H9 (cell line): ENCODE data around the gene ZNF423. TPM values are rescaled to one million over a fixed set of nuclear protein-coding genes. Genes with fewer than 3 reads are reported as not detected.

Experiments
- DNase-seq: peaks from one replicate; pipeline ENCODE4 v3.0.0-alpha.2; 2017
- H2AFZ ChIP-seq: one replicate; pipeline ENCODE4 v1.6.1; 2013; ENCODE audit warnings: mild to moderate bottlenecking, low read length, control low read depth, moderate library complexity
- H2AK5ac ChIP-seq: 2 replicates; pipeline ENCODE4 v1.6.1; 2013; ENCODE audit warnings: low read length, control low read depth, mixed read lengths; ENCODE audit not compliant: insufficient read length
- H2BK120ac ChIP-seq: one replicate; pipeline ENCODE4 v1.6.1; 2013; ENCODE audit warnings: low read depth, mild to moderate bottlenecking, low read length, control low read depth, inconsistent platforms; ENCODE audit not compliant: poor library complexity, severe bottlenecking
- H2BK12ac ChIP-seq: 2 replicates; pipeline ENCODE4 v1.6.1; 2013; ENCODE audit warnings: low read length, control low read depth, mixed read lengths, low read depth; ENCODE audit not compliant: insufficient read length
- H2BK15ac ChIP-seq: 2 replicates; pipeline ENCODE4 v1.6.1; 2013; ENCODE audit warnings: low read depth, low read length, control low read depth
- H2BK20ac ChIP-seq: one replicate; pipeline ENCODE4 v1.6.1; 2013; ENCODE audit warnings: low read depth, mild to moderate bottlenecking, low read length, control low read depth, inconsistent platforms; ENCODE audit not compliant: poor library complexity, severe bottlenecking
- H2BK5ac ChIP-seq: 2 replicates; pipeline ENCODE4 v1.6.1; 2013; ENCODE audit warnings: low read length, control low read depth, mixed read lengths; ENCODE audit not compliant: insufficient read length
- H3K14ac ChIP-seq: 2 replicates; pipeline ENCODE4 v1.6.1; 2013; ENCODE audit warnings: low read length, control low read depth; ENCODE audit not compliant: insufficient read depth
- H3K18ac ChIP-seq: 2 replicates; pipeline ENCODE4 v1.6.1; 2013; ENCODE audit warnings: low read depth, mild to moderate bottlenecking, mixed read lengths, low read length, control low read depth; ENCODE audit not compliant: insufficient read length
- H3K23ac ChIP-seq: 2 replicates; pipeline ENCODE4 v1.6.1; 2013; ENCODE audit warnings: low read length, control low read depth, mixed read lengths, low read depth; ENCODE audit not compliant: insufficient read length
- H3K23me2 ChIP-seq: 2 replicates; pipeline ENCODE4 v1.6.1; 2013; ENCODE audit warnings: low read depth, mild to moderate bottlenecking, mixed read lengths, low read length, control low read depth; ENCODE audit not compliant: insufficient read length, poor library complexity, severe bottlenecking
- H3K27ac ChIP-seq: 2 replicates; pipeline ENCODE4 v1.5.1; 2013; ENCODE audit warnings: low read length, control low read depth, mixed read lengths, low read depth; ENCODE audit not compliant: insufficient read length
- H3K27me3 ChIP-seq: 2 replicates; pipeline ENCODE4 v1.6.1; 2013; ENCODE audit warnings: low read length, control low read depth, inconsistent platforms; ENCODE audit not compliant: insufficient read depth
- H3K4ac ChIP-seq: 2 replicates; pipeline ENCODE4 v1.6.1; 2013; ENCODE audit warnings: low read depth, mild to moderate bottlenecking, control low read depth, inconsistent platforms, low read length, moderate library complexity
- H3K4me1 ChIP-seq: 2 replicates; pipeline ENCODE4 v1.6.1; 2013; ENCODE audit warnings: low read length, control low read depth, inconsistent platforms; ENCODE audit not compliant: insufficient read depth
- H3K4me2 ChIP-seq: 2 replicates; pipeline ENCODE4 v1.6.1; 2013; ENCODE audit warnings: low read length, control low read depth, mixed read lengths; ENCODE audit not compliant: insufficient read length, insufficient read depth
- H3K56ac ChIP-seq: 2 replicates; pipeline ENCODE4 v1.6.1; 2013; ENCODE audit warnings: low read depth, mild to moderate bottlenecking, mixed read lengths, low read length, control low read depth; ENCODE audit not compliant: insufficient read length
- H3K79me1 ChIP-seq: 2 replicates; pipeline ENCODE4 v1.6.1; 2013; ENCODE audit warnings: low read depth, mild to moderate bottlenecking, moderate library complexity, low read length, control low read depth, inconsistent platforms; ENCODE audit not compliant: insufficient read depth, poor library complexity, severe bottlenecking
- H3K79me2 ChIP-seq: 2 replicates; pipeline ENCODE4 v1.6.1; 2013; ENCODE audit warnings: low read length, control low read depth, inconsistent platforms; ENCODE audit not compliant: insufficient read depth
- H3K9ac ChIP-seq: 2 replicates; pipeline ENCODE4 v1.6.1; 2013; ENCODE audit warnings: low read length, control low read depth, mixed read lengths; ENCODE audit not compliant: insufficient read length; ENCODE audit errors: extremely low read depth
- H3K9me3 ChIP-seq: one replicate; pipeline ENCODE4 v1.6.1; 2013; ENCODE audit warnings: low read depth, low read length, inconsistent platforms; ENCODE audit not compliant: control insufficient read depth
- H3T11ph ChIP-seq: one replicate; pipeline ENCODE4 v1.6.1; 2013; ENCODE audit warnings: mild to moderate bottlenecking, low read length, control low read depth, inconsistent platforms
- H4K20me1 ChIP-seq: one replicate; pipeline ENCODE4 v1.6.1; 2013; ENCODE audit not compliant: control insufficient read depth, insufficient read length, insufficient read depth
- H4K5ac ChIP-seq: 2 replicates; pipeline ENCODE4 v1.6.1; 2013; ENCODE audit warnings: low read depth, mild to moderate bottlenecking, mixed read lengths, low read length, control low read depth; ENCODE audit not compliant: insufficient read length
- H4K8ac ChIP-seq: replicated peaks from 2 replicates; pipeline ENCODE4 v1.6.1; 2013; ENCODE audit warnings: low read length, control low read depth, mixed read lengths, low read depth; ENCODE audit not compliant: insufficient read length
- H4K91ac ChIP-seq: 2 replicates; pipeline ENCODE4 v1.6.1; 2013; ENCODE audit warnings: low read depth, mild to moderate bottlenecking, moderate library complexity, mixed read lengths, low read length, control low read depth; ENCODE audit not compliant: insufficient read length
- H3K27ac Mint-ChIP-seq, 3 experiments: 2 replicates in 2 of 3; 3 replicates in 1 of 3; pipeline ENCODE4 v1.8.0; 2020 to 2021; ENCODE audit warnings: mixed read lengths in 3 of 3, mild to moderate bottlenecking in 1 of 3, moderate library complexity in 1 of 3
- H3K27me3 Mint-ChIP-seq: 2 replicates; pipeline ENCODE4 v1.8.0; 2021; ENCODE audit warnings: low read depth, mild to moderate bottlenecking, moderate library complexity, mixed read lengths
- H3K36me3 Mint-ChIP-seq, 3 experiments: 2 replicates in 2 of 3; 3 replicates in 1 of 3; pipeline ENCODE4 v1.8.0; 2020 to 2021; ENCODE audit warnings: low read depth in 3 of 3, mixed read lengths in 3 of 3; ENCODE audit not compliant: insufficient read depth in 1 of 3
- H3K4me1 Mint-ChIP-seq, 2 experiments: 2 replicates each; pipeline ENCODE4 v1.8.0; 2020; ENCODE audit warnings: mixed read lengths in 2 of 2
- H3K4me3 Mint-ChIP-seq, 2 experiments: 2 replicates in 1 of 2; 3 replicates in 1 of 2; pipeline ENCODE4 v1.8.0; 2020 to 2021; ENCODE audit warnings: mild to moderate bottlenecking in 2 of 2, mixed read lengths in 2 of 2, moderate library complexity in 1 of 2
- H3K9me3 Mint-ChIP-seq, 2 experiments: 2 replicates in 1 of 2; 3 replicates in 1 of 2; pipeline ENCODE4 v1.8.0; 2020; ENCODE audit warnings: mild to moderate bottlenecking in 2 of 2, mixed read lengths in 2 of 2, moderate library complexity in 1 of 2
- WGBS: extraction: QIAGEN DNeasy Blood & Tissue Kit; methylation state at CpG from one replicate; pipeline ENCODE4 v1.1.7; 2013; ENCODE audit warnings: missing lambda C conversion rate, low lambda C conversion rate, mixed read lengths; ENCODE audit not compliant: insufficient read length; ENCODE audit errors: extremely low coverage; 5-methylcytosine and 5-hydroxymethylcytosine counted together
- total RNA-seq: library from RNA; stranded (reverse); gene quantifications from 2 replicates; pipeline ENCODE4 v1.2.1, GENCODE V29; 2021
- TF ChIP-seq, protein P1 (sequence below): fragments of 200-600 bp; sonication (generic); conservative IDR thresholded peaks from 3 replicates; pipeline ENCODE4 v1.8.0; 2021; ENCODE audit warnings: antibody characterized with exemption, mild to moderate bottlenecking

The ZNF423 gene
- total RNA-seq, 1 experiment from 2014 or later = 51.5 TPM

DNA sequence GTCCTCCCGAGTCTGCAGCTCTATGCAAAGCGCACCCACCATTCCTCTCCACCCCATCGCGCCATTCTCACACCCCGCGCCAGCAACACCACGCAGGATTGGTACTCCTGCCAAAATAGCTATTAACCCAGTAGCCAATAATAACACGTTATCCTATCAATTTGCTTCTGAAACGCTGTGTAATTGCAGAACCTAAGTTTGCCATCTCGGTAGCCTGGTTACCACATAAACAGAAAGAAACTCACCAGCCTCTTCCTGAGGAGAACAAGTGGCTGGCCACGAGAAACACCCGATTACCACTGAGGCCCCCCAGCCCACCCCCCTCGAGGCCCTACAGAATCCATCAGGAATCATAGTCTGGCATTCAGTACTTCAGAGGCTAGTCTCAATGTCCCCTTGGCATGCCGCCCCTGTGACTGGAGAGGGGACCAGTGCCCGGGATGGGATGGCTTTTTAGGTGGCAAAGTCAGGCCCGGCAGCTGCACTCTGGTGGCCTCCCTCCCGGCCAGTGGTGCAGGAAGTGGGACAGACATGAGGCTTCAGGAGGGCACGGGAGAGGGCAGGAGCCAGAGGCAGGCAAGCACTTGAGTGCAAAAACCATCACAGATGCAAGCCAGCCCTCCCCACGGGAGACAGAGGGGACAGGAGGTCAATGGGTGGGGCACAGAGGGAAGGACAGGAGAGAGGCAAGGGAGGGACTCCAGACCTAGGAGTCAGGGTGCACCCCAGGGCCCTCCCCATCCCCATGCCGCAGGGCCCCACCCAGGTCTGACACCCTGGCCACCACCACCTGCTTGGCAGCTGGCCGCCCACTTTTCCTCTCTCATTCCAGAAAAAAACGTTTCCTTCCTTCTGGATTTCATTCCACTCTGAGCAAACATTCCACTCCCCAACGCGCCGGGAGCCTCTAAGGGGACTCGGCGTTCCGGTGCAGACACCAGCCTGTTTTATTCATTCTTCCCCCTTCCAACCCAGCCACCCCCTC lies 192.5 kb downstream of the ZNF423 start:
- H3K18ac ChIP-seq = no peak overlapping the region
- peaks cover 2% of the 10 kb centered on the region; the same call in 1 of the 2 replicates for H3K4me1 ChIP-seq
- WGBS = no CpG with 5 or more reads among the region's 28 CpGs
- H4K5ac ChIP-seq = no peak overlapping the region
- no peak overlapping the region for H2AFZ ChIP-seq
- no peak overlapping the region for H2BK5ac ChIP-seq
- H3K14ac ChIP-seq = no peak overlapping the region
- H3K9me3 ChIP-seq = no peaks in the 10 kb centered on the region
- H3K79me2 ChIP-seq = no peaks in the 10 kb centered on the region
- no peak overlapping the region for H3K4ac ChIP-seq
- no peak overlapping the region for H2AK5ac ChIP-seq
- peak overlapping the region; percentile 32 to 75 (median 61); a peak in 4 of 7 replicates for H3K27ac Mint-ChIP-seq
- H3K27me3 ChIP-seq = no peaks in the 10 kb centered on the region
- no peak overlapping the region for H3K56ac ChIP-seq
- no peak overlapping the region for H3K23ac ChIP-seq
- H3K4me2 ChIP-seq = no peak overlapping the region
- no peaks in the 10 kb centered on the region for H3K36me3 Mint-ChIP-seq
- H2BK15ac ChIP-seq = no peak overlapping the region
- H3K27ac ChIP-seq = no peak overlapping the region
- no peak overlapping the region for H2BK12ac ChIP-seq
- no peak overlapping the region for H4K8ac ChIP-seq
- H2BK120ac ChIP-seq = no peak overlapping the region
- TF ChIP-seq, protein P1, sequence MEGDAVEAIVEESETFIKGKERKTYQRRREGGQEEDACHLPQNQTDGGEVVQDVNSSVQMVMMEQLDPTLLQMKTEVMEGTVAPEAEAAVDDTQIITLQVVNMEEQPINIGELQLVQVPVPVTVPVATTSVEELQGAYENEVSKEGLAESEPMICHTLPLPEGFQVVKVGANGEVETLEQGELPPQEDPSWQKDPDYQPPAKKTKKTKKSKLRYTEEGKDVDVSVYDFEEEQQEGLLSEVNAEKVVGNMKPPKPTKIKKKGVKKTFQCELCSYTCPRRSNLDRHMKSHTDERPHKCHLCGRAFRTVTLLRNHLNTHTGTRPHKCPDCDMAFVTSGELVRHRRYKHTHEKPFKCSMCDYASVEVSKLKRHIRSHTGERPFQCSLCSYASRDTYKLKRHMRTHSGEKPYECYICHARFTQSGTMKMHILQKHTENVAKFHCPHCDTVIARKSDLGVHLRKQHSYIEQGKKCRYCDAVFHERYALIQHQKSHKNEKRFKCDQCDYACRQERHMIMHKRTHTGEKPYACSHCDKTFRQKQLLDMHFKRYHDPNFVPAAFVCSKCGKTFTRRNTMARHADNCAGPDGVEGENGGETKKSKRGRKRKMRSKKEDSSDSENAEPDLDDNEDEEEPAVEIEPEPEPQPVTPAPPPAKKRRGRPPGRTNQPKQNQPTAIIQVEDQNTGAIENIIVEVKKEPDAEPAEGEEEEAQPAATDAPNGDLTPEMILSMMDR = no peak
- H3K9ac ChIP-seq = no peak overlapping the region
- no peak overlapping the region for H3T11ph ChIP-seq
- no peak for DNase-seq
- no peak overlapping the region for H4K91ac ChIP-seq
- no peaks in the 10 kb centered on the region for H3K79me1 ChIP-seq
- H3K9me3 Mint-ChIP-seq = no peaks in the 10 kb centered on the region
- H3K27me3 Mint-ChIP-seq = no peaks in the 10 kb centered on the region; the same call in 1 of the 2 replicates
- H2BK20ac ChIP-seq = no peak overlapping the region
- H3K23me2 ChIP-seq = no peaks in the 10 kb centered on the region
- no peak overlapping the region for H3K4me3 Mint-ChIP-seq
- H4K20me1 ChIP-seq = peaks cover 4% of the 10 kb centered on the region
- peaks cover 26 to 41% of the 10 kb centered on the region in 2 experiments for H3K4me1 Mint-ChIP-seq
